NCI-H2107 (cell line): Measurements from ENCODE around the gene ATPAF1.

ENCODE experiments used
- DNase-seq: peaks from one replicate; lab custom pipeline; 2025; lab: John Stamatoyannopoulos, UW

Gene ATPAF1

GRCh38 chr1:46650491-46650890 is 17.7 kb downstream of the ATPAF1 start:
- DNase-seq, result no peak

- no peak for DNase-seq
These were observed 18.4 kb downstream of the ATPAF1 start for GRCh38 chr1:46649764-46650163.

- DNase-seq, result no peak
These were observed 20.6 kb downstream of the ATPAF1 start for GRCh38 chr1:46647611-46648010.

- no peak for DNase-seq
These were observed 21.3 kb downstream of the ATPAF1 start for GRCh38 chr1:46646844-46647243.

- no peak for DNase-seq
These were observed 21.8 kb downstream of the ATPAF1 start for GRCh38 chr1:46646331-46646730.

- no peak for DNase-seq
These were observed 22.3 kb downstream of the ATPAF1 start for GRCh38 chr1:46645815-46646214.

- DNase-seq, result peak; percentile 45
These were observed 24.8 kb downstream of the ATPAF1 start for GRCh38 chr1:46643368-46643775.

GRCh38 chr1:46642115-46642680 is 26.0 kb downstream of the ATPAF1 start:
- no peak for DNase-seq

- no peak for DNase-seq
These were observed 28.6 kb downstream of the ATPAF1 start for GRCh38 chr1:46639547-46639946.

- DNase-seq, result no peak
These were observed 29.2 kb downstream of the ATPAF1 start for GRCh38 chr1:46638921-46639320.

- DNase-seq, result no peak
These were observed 30.6 kb downstream of the ATPAF1 start for GRCh38 chr1:46637444-46638083.

- no peak for DNase-seq
These were observed 33.0 kb downstream of the ATPAF1 start for GRCh38 chr1:46635205-46635604.

GRCh38 chr1:46630719-46631118 is 37.4 kb downstream of the ATPAF1 start:
- DNase-seq, result no peak

- no peak for DNase-seq
These were observed 44.2 kb downstream of the ATPAF1 start for GRCh38 chr1:46623743-46624644.

- DNase-seq, result no peak
These were observed 45.8 kb downstream of the ATPAF1 start for GRCh38 chr1:46622344-46622743.

- no peak for DNase-seq
These were observed 46.2 kb downstream of the ATPAF1 start for GRCh38 chr1:46621930-46622329.

- DNase-seq, result no peak
These were observed 48.4 kb downstream of the ATPAF1 start for GRCh38 chr1:46619656-46620258.

GRCh38 chr1:46618754-46619415 is 49.3 kb downstream of the ATPAF1 start:
- no peak for DNase-seq

GRCh38 chr1:46617833-46618232 is 50.3 kb downstream of the ATPAF1 start:
- DNase-seq, result no peak

GRCh38 chr1:46617108-46617800 is 50.9 kb downstream of the ATPAF1 start:
- DNase-seq, result no peak
